Fibroblast of gingiva (primary cell): ENCODE measurements around the gene TCEAL7.
"Not testable (repeated sequence)": the region's sequence is repeated elsewhere in the genome, so short reads cannot be mapped to it uniquely, and the experiment has no call there.

Experiments used
- DNase-seq: peaks from one replicate; pipeline ENCODE4 v3.0.0-alpha.2; 2011; ENCODE audit warnings: low read depth

TCEAL7 gene, protein sequence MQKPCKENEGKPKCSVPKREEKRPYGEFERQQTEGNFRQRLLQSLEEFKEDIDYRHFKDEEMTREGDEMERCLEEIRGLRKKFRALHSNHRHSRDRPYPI

DNA sequence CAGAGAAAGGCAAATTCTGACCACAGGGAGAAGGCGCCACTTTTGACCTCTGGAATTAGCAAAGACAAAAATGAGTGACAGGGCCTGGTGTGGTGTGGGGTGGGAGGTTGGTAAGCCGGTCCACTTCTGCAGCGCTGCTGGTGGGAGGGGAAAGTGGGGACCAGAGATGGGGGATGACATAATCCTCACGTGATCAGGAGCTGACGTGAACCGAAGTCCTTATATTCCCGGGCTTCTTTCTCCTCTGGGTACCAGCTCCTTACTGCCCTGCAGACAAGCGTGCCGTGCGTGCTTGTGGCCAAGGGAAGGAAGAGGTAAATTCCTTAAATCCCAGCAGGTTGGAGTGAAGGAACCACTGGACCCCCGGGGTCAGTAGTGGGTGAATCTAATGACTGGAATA is at the start of gene TCEAL7:
Gene TCEAL7 (plus strand): TSS at position 249 of the 400 bp plus-strand sequence. CDS start 1,165 bp downstream, outside the sequence.
- peak; percentile 2 for DNase-seq

DNA sequence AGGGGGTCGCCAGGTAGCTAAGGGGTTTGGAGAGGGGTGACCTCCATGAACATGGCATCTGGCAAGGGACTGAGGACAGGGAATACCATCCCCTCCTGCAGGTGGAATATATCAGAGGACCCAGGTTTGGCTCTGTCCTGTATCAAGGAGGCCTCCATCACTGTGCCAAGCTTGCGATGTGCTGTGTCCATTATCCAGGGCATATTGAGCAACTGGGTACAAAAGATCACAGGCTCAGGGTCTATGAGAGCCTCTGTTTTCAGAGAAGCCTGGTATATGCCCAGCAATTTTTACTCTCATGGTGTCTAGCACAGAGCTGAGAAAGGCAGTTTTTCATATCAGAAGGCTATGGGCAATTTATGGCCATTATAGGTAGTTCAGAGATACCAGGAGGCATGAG is 36.9 kb upstream of the TCEAL7 start:
- DNase-seq = no peak

DNA sequence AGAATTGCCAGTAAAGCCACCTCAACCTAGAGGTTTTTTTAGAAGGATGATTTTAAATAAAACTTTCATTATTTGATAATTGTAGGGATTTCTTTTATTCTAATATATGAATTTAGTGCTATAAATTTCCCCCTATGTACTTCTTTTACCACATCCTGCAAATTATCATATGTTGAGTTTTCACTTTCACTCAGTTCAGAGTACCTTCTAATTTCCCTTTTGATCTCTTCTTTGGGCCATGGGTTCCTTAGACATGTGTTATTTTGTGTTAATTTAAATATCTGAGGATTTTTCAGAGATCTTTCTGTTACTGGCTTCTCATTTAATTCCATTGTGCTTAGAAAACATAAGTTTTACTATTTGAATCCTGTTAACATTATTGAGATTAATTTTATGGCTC is 25.3 kb upstream of the TCEAL7 start:
- no peak for DNase-seq

DNA sequence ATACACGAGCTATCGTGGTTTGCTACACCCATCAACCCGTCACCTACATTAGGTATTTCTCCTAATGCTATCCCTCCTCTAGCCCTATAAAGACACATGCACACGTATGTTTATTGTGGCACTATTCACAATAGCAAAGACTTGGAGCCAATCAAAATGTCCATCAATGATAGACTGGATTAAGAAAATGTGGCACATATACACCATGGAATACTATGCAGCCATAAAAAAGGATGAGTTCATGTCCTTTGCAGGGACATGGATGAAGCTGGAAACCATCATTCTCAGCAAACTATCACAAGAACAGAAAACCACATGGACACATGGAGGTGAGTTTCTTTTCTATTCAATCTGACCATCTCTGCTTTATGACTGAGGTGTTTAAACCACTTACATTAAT is 24.4 kb upstream of the TCEAL7 start:
- not testable (repeated sequence) for DNase-seq

DNA sequence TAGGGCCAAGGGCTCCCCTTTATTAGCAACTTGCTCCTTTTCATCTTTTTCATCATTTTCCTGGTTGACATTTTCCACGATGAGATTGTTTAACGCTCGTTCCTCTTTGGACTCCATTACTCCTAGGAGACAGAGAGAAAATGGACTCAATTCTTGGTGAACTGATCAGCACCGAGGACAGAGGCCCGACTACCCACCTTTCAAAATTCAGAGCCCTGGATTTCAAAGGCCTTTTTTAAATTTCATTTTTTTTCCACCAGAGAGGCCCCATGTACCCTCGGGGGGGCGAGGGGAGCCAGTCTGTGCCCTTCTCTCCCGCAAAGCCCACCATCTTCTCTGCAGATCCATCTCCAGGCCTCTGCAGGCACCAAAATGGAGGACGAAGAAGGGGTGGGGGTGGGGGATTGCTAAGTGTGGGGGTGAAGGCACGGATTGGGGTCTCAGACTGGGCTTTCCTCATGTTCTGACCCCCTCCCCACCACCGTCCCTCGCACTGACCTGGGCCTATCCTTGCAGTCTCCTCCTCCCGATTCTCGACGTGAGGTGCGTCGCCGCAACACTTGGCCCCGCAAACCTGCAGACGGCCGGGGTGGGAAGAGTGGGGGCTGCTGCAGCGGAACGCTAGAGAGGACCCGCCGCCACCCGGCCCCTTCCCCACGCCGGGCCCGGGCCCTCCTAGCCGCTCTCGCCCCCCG is 20.0 kb upstream of the TCEAL7 start:
- no peak for DNase-seq

DNA sequence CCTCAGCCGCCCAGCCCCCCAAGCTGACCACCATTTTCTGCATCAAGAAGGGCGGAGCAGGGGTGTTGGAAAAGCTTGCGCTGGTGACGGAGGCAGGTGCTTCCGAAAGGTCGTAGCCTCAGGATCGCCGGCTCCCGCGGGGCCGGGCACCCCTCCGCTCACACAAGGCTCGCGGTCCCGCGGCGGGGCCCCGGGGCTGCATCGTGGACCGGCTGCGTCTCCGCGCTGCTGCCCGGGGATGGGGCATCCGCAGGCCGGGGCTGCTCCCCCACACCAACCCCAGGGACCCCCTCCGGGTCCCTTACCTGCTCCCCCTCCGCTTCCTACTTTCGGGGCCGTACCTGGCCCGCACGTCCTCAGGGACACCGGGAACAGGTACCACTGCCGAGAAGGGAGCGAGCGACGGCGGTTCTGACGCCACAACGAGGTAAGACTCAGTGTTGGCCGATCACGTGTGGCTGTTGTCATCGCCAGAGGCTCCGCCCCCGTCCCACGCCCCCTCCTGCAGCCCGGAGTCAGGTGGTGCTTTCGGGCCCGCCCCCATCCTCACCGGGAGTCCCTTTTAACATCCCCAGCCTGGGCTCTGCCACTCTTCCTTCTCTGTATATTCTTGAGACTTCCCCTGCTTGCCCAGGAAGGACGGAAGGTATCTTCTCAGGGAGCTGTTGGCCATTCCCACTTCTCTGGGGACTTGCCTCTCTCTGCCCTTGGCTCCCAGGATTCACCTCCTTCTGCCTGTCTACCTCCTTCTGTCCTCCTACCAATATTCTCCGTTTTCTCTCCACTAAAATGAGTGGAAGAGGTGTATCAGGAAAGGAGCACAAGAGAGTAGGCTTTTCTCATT is 19.3 kb upstream of the TCEAL7 start, which contains the start of gene BEX2:
Gene BEX2 (minus strand): TSS at position 436 of the 844 bp plus-strand sequence. CDS start 1,014 bp downstream, outside the sequence.
- no peak for DNase-seq

DNA sequence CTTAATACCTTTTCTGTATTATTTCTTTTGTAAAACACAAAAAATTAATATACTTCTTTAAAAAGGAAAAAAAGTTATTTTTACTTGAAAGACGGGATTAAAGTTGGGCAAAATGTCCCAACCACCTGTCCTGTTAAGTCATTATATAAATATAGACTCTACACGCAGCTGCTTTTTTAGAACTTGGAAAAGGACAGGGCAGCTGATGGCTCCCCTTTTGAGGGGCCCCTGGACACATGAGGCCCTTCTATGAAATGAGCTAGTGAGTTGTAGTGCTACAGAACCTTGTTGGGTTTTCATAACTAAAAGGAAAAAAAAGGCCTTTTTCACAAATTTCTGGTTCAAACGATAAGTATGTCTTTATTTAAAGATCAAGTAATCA is 18.6 kb upstream of the TCEAL7 start:
- no peak for DNase-seq

DNA sequence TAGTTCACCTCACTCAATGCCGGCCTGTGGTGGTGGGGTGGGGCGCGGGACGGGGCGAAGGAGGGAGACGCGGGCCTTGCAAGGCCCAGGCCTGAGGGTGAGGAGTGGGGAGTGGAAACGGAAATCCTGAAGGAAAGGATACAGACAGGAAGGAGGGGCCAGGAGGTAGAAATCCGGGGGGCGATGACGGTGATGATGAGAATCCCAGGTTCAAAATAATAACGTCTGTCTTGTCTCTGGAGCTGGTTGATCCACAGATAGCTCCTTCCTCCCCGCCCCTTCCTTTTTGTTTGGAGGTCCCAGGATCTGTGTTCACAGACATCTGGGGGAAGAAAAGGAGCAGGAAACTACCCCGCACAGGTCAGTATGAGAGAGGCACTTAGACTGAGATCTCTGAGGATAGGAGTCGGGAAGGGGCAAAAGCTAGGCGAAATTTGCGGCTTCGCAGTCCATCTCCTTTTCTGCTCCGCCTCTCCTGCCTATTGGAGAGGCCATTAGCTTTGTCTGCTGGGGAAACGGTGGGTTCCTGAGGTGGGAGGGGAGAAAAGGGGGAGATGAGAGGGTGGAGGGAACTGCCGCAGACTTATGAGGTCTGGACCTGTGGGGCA is 746 bp downstream of the TCEAL7 start:
- DNase-seq = no peak

DNA sequence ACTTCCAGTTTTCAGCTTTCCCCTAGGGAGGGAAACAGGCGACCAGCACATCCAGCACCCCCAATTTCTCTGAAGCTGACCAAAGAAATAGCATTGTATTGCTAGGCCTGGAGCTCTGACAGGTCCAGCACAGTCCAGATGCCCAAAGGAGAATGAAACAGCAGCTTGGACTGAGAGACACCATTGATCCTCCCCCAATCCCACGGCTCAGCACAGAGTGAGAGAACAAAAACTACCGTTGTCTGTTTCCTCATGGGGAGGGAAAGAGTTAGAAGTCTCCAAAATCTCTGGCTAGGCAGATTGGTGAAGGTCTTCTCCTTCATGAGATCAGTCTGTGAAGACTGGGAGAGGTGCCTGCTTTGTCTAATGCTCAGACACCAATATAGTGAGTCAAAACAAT is 8.6 kb downstream of the TCEAL7 start:
- no peak for DNase-seq

DNA sequence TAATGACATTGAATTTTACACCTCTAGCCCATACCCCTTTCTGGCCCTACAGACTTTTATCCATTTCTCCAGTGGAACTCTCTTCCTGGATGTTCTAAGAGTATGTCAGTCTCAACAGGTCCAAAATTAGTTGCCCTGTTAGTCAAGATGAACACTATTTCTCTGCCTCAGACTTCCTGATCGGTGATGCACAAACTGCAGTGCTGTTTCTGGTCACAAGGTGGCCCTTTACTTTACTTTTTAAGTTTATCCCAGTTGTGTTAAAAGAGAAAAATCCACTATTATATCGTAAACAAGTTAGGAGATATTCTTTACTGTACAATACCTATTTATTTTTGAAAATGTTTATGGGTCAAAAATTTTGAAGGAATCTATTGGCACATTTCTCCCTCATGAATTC is 13.1 kb downstream of the TCEAL7 start:
- DNase-seq = peak; percentile 32

DNA sequence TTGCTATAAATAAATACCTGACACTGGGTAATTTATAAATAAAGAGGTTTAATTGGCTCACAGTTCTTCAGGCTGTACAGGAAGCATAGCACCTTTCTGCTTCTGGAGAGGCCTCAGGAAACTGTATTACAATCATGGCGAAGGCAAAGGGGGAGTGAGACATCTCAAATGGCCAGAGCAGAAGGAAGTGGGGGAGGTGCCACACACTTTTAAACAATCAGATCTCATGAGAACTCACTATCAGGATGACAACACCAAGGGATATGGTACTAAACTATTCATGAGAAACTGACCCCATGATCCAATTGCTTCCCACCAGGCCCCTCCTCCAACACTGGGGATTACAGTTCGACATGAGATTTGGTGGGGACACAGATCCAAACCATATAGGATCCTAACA is 14.6 kb downstream of the TCEAL7 start:
- DNase-seq = no peak

DNA sequence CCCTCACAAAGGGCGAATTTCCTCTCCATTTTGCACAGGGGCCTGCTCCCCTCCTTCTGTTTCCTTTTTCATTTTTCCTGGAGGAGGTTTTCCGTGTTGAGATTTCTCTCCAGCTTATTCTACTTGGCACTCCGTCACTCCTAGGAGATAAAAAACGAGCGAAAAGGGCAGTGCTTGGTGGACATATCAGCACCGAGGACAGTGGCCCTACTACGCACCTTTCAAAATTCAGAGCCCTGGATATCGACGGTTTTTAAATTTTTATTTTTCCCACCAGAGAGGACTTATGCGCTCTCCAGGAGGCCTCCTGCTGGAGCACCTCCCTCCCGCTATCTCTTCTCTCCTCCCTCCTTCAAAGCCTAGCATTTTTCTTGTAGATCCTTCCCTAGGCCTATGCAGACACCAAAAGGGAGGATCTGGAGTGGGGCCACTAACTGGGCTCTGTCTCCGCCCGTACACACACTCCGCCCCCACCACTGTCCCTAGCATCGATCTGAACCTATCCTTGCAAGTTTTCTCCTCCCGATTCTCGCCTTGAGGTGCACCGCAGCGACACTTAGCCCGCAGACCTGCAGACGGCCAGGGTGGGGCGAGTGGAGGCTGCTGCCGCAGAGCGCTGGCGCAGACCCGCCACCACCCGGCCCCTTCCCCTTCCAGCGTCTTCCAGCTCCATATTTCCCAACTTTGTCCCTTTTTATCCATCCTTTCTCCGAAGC is 17.8 kb downstream of the TCEAL7 start:
- DNase-seq = no peak

DNA sequence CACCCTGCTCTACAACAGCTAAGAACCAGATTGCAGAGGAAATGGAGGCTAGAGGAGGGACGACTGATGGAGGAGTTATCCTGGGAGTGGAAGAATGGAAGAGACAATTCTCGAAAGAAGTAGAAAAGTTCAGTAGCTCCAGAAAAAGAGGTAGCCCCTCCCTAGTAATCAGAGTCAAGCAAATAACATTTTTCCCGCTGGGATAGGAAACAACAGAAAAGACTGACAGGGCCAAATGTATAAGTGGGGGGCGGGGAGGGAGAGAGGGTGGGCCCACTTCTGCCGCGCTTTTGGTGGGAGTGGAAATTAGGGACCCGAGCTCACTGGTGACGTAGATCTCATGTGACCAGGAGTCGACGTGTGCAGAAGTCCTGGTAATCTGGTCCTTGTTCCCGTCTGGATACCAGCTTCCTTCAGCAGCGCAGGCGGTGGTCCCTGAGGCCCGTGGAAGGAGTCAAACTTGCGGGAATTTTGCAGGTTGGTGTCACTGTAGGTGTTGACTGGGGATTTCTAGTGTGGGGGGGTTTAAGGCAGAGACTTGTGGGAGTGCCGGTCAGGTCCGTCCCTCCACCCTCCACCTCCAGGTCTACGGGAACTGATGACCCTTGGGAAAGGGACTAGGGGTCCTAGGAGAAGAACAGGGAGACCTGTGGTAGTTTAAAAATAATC is 26.2 kb downstream of the TCEAL7 start, which contains the start of gene TCEAL9:
Gene TCEAL9 (plus strand): TSS at position 377 of the 669 bp plus-strand sequence. CDS start 1,179 bp downstream, outside the sequence.
- DNase-seq = peak; percentile 91

DNA sequence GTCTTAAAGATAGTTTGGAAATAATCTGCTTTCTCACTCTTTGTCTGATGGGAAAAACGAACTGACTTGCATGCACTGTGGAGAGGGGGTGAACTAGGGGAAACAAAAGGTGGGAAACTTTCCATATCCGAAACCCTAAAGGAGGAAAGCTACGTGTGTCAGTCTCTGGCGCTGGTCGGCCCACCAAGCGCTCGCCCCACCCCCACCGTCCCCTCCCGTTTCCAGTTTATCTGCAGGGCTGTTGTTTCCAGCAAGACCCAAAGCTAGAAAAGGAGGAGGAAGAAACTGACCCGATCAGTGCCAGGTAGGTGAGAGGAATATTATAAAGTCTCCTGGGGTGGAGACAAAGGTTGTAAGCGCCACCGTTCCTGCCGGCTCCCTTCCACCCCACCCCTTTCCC is 26.8 kb downstream of the TCEAL7 start:
- peak; percentile 4 for DNase-seq

DNA sequence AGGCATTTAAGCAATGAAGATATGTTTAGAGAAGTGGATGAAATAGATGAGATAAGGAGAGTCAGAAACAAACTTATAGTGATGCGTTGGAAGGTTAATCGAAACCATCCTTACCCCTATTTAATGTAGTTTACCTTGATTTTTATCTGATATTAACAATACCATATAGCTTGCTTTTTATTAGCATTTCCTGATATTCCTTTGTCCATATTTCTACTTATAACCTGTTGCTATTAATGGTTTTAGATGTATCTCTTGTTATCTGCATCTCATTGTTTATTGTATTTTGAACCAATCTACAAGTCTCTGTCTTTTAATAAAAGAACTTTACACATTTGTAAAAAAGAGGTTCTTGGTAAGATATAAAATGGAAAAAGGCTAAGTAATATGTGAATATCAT is 27.8 kb downstream of the TCEAL7 start:
- no peak for DNase-seq

DNA sequence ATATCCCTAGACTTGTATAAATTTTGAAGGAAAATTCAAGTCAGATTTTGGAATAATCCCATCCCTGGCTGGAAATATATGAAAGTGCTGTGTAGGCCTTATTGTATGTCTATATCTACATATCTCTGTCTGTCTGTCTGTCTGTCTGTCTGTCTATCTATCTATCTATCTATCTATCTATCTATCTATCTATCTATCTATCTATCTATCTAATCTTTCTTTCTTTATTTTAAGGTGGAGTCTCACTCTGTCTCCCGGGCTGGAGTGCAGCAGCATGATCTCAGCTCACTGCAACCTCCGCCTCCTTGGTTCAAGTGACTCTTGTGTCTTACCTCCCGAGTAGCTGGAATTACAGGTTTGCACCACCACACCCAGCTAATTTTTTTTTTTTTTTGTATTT is 29.6 kb downstream of the TCEAL7 start:
- DNase-seq = not testable (repeated sequence)

DNA sequence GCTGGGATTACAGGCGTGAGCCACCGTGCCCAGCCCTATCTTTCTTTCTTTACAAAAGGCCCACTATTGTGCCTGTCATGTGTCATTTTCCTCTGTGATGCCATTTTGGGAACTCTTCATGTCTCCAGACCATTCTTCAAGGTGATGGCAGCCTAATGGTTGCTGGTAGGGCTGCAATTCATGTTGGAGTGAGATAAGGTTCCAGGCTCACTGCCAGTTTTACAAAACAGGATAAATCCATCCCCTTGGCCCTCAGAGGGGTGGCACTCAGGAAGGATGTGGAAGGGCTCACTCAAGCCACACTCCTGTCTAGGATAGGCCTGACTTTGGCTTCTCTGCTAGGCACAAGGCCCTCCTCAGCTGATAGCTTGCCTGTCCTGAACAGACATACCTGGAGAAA is 30.1 kb downstream of the TCEAL7 start:
- DNase-seq = peak; percentile 13

DNA sequence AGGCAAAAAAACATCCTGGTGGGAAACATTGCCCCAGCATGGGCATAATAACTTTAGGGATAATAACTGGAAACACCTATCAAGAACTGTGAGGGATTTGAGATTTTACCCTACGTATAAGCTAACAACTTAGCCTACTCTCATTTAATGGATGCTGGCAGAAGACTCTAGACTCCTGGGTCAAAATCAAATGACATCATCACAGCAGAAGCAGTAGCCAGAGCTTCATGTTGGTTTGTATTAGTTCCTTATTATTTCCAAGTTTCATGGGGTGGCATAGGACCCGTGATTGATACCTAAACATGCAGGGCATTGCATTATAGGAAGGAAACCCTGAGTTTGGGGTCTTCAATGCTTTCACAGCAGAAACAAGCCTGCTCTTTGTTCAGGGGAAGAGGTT is 30.9 kb downstream of the TCEAL7 start:
- DNase-seq = no peak

DNA sequence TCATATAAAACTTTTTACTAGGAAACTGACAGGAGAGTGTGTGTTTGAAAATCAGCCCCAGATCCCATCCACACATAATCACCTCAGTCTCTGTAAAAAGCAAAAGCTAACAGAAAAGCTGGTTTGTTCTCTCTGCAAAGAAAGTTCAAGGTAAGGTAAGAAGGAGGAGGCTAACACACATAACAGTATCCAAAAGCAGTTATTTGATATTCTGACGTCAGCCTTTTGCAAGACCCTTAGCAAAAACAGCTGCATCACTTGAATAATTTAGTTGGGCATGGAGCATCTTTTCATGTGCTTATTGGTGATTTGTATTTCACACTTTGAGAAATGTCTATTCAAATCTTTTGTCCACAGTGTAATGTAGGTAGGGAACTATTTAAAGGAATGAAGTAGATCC is 31.8 kb downstream of the TCEAL7 start:
- peak; percentile 60 for DNase-seq

DNA sequence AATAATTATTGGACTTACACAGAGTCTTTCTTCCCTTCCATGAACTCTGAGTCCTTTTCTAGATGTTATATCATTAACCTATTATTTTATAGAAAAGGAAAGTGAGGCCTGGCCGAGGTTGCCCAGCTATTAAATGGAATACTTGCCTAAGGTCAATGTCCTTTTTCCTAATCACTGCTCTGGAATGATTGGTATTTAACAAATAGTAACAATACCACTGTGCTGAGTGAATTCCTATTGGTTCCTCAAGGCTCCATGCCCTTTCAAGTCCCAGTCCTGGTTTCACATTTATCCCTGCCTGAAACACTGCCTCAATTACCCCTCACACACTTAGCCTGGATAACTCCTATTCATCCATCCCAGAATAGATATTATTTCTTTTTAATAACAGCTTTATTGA is 32.4 kb downstream of the TCEAL7 start:
- DNase-seq = peak; percentile 63

DNA sequence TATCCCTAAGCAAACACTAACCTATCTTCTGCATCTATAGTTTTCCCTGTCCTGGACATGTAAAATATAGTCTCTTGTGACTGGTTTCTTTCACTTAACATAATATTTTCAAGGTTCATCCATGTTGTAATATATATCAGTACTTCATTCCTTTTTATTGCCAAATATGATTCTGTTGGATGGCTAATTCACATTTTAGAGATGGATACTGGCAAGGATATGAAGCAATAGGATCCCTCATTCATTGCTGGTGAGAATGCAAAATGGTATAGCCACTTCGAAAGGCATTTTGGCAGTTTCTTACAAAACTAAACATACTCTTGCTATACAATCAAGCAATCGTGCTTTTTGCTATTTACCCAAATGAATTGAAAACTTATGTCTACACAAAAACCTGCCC is 33.0 kb downstream of the TCEAL7 start:
- peak; percentile 53 for DNase-seq
